NCI-H526 treated with DMSO at 0.1 percent for 48 hours (cell line): ENCODE results near the gene CCDC124.

Source experiments
- DNase-seq: peaks from one replicate; lab custom pipeline; 2025; lab: John Stamatoyannopoulos, UW

Gene CCDC124

GRCh38 chr19:17953869-17954268 is 21.1 kb downstream of the CCDC124 start:
- no peak for DNase-seq

GRCh38 chr19:17954401-17954800 is 21.6 kb downstream of the CCDC124 start:
- DNase-seq = no peak

GRCh38 chr19:17957149-17957849 is 24.5 kb downstream of the CCDC124 start:
- DNase-seq = no peak

GRCh38 chr19:17957885-17958284 is 25.1 kb downstream of the CCDC124 start:
- DNase-seq = no peak

- DNase-seq = no peak
Observed at GRCh38 chr19:17963936-17964691, 31.3 kb downstream of the CCDC124 start.

- no peak for DNase-seq
Observed at GRCh38 chr19:17965370-17966128, 32.7 kb downstream of the CCDC124 start.

GRCh38 chr19:17966129-17966483 is 33.3 kb downstream of the CCDC124 start:
- DNase-seq = no peak

- no peak for DNase-seq
Observed at GRCh38 chr19:17966550-17967256, 33.9 kb downstream of the CCDC124 start, which contains the start of gene KCNN1. Gene KCNN1, plus strand, starts transcription at chr19:17967107. Its CDS starts 6,782 bp downstream, at chr19:17973889.

GRCh38 chr19:17967257-17968051 is 34.6 kb downstream of the CCDC124 start:
- no peak for DNase-seq

GRCh38 chr19:17968362-17968761 is 35.5 kb downstream of the CCDC124 start:
- no peak for DNase-seq

- no peak for DNase-seq
Observed at GRCh38 chr19:17969096-17969792, 36.4 kb downstream of the CCDC124 start.

GRCh38 chr19:17972230-17972629 is 39.4 kb downstream of the CCDC124 start:
- DNase-seq = no peak

GRCh38 chr19:17973759-17974158 is 40.9 kb downstream of the CCDC124 start:
- no peak for DNase-seq

GRCh38 chr19:17974551-17974950 is 41.7 kb downstream of the CCDC124 start:
- no peak for DNase-seq

- DNase-seq = no peak
Observed at GRCh38 chr19:17975032-17975431, 42.2 kb downstream of the CCDC124 start.

GRCh38 chr19:17977021-17977420 is 44.2 kb downstream of the CCDC124 start:
- DNase-seq = no peak

GRCh38 chr19:17977488-17977887 is 44.7 kb downstream of the CCDC124 start:
- DNase-seq = no peak

- no peak for DNase-seq
Observed at GRCh38 chr19:17981611-17982010, 48.8 kb downstream of the CCDC124 start.

GRCh38 chr19:17982430-17982829 is 49.6 kb downstream of the CCDC124 start:
- DNase-seq = no peak

GRCh38 chr19:17985037-17985818 is 52.4 kb downstream of the CCDC124 start:
- DNase-seq = no peak
